T-helper 2 cell treated with Interferon-gamma antibody and Interleukin-4, amounts not matched to agents 5 μg/mL and 100 μg/mL, for 36 hours (primary cell): ENCODE data around the gene CALHM3.
"Not testable (repeated sequence)": the region's sequence is repeated elsewhere in the genome, so short reads cannot be mapped to it uniquely, and the experiment has no call there.

Source experiments
- DNase-seq: peaks from one replicate; pipeline ENCODE4 v3.0.0; 2021; ENCODE audit warnings: low spot score
- H3K27ac Mint-ChIP-seq: one replicate; pipeline ENCODE4 v1.8.0; 2021; ENCODE audit warnings: mild to moderate bottlenecking, mixed read lengths
- H3K27me3 Mint-ChIP-seq: one replicate; pipeline ENCODE4 v1.8.0; 2021; ENCODE audit warnings: low read depth, mixed read lengths
- H3K36me3 Mint-ChIP-seq: one replicate; pipeline ENCODE4 v1.8.0; 2021; ENCODE audit warnings: low read depth, mixed read lengths
- H3K4me1 Mint-ChIP-seq: one replicate; pipeline ENCODE4 v1.8.0; 2021; ENCODE audit warnings: low read depth, mixed read lengths
- H3K4me3 Mint-ChIP-seq: one replicate; pipeline ENCODE4 v1.8.0; 2022; ENCODE audit warnings: mild to moderate bottlenecking, moderate library complexity, mixed read lengths
- H3K9me3 Mint-ChIP-seq: one replicate; pipeline ENCODE4 v1.8.0; 2021; ENCODE audit warnings: mixed read lengths

The CALHM3 gene

DNA sequence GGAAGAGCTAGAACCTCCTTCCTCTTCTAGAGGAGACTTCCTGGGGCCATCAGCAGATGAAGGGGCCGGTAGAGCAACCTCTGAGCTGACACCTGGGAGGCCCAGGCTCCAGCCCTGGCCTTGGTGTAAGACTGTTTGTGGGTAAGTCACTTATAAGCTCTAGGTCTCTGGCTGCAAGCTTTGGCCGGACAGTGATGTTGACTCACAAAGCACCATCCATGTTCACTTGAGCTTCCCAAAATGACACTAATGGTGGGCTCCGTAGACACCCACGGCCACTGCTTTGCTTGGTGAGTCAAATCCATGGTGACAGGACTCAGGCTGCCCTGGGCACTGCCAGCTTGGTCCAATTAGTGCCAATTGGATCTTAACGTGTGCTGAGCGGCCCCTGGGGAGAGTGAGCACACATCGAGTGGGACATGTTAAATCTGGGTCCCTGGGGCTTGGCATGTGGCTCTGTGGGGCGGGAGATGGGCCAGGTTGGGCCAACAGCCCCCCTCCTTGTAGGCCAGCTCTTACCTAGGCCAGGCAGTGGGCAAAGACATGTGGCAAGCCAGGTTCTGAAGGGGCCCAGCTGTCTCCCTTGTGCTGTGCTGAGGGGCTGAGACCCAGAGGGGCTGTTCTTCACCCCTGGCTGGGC lies 31.1 kb upstream of the CALHM3 start:
- Mint-ChIP-seq H3K36me3 (no peaks in the 10 kb centered on the region), H3K9me3 (no peaks in the 10 kb centered on the region), H3K27me3 (peaks cover 32% of the 10 kb centered on the region), H3K4me1 (peaks cover under 1% of the 10 kb centered on the region), H3K27ac (no peak overlapping the region), H3K4me3 (no peak overlapping the region)
- no peak for DNase-seq

DNA sequence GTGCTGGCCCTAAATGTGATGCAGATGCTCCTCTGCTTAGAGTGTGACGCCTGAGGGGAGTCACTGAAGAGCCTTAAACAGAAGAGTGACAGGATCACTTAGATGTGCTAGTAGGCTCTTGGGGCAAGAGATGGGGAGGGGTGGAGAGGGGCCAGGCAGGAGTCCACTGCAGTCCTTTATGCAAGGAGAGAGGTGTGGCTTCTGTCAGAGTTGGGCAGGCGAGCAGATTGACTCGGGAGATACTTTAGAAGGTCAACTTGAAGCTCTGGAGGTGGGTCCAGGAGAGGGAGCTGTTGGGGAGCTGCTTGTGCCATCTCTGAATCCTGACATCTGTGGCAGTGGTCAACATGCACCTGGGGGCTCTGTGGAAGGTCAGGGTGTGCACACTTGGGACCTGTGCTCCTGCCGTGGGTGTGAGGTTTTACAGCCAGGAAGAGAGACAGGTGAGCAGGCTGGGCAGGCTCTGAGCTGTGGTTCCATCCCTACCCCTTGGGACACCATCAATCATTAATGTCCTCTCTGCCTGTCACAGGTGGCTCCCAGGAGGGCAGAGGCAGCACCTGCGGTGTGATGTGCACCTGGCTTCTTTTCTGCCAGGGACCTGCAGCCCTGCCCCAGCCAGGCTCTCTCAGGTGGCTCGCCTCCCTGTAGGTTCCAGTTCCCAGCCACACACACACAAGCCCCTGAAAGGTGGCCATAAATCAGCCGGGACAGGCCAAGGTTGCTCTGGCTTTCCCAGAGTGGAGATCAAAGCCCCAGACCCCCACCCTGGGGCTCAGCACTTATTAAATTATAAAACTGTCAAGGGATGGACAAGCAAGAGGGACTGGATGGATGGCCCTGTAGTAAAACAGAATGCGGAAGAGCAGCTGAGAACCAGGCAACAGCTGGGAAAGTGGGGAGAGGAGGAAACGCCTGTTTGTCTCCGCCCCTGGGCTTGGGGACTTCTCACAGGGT lies 28.5 kb upstream of the CALHM3 start:
- H3K27ac Mint-ChIP-seq = no peak overlapping the region
- H3K4me1 Mint-ChIP-seq = peaks cover 12% of the 10 kb centered on the region
- H3K27me3 Mint-ChIP-seq = peaks cover 42% of the 10 kb centered on the region
- DNase-seq = no peak
- no peak overlapping the region for H3K4me3 Mint-ChIP-seq
- H3K36me3 Mint-ChIP-seq = no peaks in the 10 kb centered on the region
- H3K9me3 Mint-ChIP-seq = no peaks in the 10 kb centered on the region

DNA sequence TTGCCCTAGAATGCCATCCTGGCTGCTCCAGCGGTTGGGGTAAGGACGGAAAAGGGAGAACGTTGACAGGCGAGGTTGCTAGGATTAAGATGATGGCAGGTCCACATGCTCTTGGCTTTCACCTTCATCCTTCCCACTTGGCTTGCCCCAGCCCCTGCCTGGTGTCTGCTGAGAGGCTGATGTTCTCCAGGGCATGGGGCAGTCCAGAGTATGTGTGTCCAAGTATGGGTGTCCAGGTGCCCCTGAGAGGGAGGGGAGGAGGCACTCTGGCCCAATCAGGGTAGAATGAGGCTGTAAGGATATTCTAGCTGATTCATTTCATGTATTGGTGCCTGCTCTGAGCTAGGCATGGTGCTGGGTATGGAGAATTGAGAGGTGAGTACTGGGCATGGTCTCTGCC lies 27.0 kb upstream of the CALHM3 start:
- no peaks in the 10 kb centered on the region for H3K36me3 Mint-ChIP-seq
- H3K4me1 Mint-ChIP-seq = peaks cover 14% of the 10 kb centered on the region
- H3K4me3 Mint-ChIP-seq = no peak overlapping the region
- H3K27me3 Mint-ChIP-seq = peaks cover 45% of the 10 kb centered on the region
- no peaks in the 10 kb centered on the region for H3K9me3 Mint-ChIP-seq
- no peak overlapping the region for H3K27ac Mint-ChIP-seq
- DNase-seq = no peak

DNA sequence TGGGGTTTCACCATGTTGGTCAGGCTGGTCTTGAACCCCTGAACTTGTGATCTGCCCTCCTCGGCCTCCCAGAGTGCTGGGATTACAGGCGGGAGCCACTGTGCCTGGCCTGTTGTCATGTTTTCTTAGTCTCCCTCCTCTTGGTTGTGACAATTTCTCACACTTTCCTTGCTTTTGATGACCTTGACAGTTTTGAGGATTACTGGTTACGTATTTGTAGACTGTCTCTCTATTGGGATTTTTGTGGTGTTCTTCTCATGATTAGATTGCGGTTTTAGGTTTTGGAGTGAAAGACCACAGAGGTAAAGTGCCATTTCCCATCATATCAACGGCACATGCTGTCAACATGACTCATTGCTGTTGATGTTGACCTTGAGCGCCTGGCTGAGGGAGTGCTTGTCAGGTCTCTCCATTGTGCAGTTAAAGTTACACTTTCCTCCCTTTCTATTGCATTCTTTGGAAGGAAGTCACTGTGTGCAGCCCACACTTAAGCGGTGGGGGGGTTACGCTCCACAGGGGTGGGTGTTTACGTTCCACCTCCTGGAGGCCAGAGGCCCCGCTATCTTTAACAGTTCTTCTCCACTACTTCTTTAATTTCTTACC lies 25.2 kb upstream of the CALHM3 start:
- Mint-ChIP-seq H3K36me3 (no peaks in the 10 kb centered on the region), H3K9me3 (no peaks in the 10 kb centered on the region), H3K4me1 (peaks cover 22% of the 10 kb centered on the region), H3K27ac (peak overlapping the region; percentile 60), H3K4me3 (peak overlapping the region; percentile 14), H3K27me3 (peaks cover 57% of the 10 kb centered on the region)
- peak; percentile 75 for DNase-seq

DNA sequence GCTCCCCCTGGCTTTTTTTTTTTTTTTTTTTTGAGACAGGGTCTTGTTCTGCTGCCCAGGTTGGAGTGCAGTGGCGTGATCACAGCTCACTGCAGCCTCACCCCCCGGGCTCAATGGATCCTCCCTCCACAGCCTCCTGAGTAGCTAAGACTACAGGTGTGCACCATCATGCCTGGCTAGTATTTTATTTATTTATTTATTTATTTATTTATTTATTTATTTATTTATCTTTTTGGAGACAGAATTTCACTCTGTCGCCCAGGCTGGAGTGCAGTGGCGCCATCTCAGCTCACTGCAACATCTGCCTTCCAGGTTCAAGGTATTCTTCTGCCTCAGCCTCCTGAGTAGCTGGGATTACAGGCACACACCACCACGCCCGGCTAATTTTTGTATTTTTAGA lies 24.7 kb upstream of the CALHM3 start:
- not testable (repeated sequence) for H3K4me3 Mint-ChIP-seq, H3K27ac Mint-ChIP-seq, DNase-seq, H3K9me3 Mint-ChIP-seq, H3K36me3 Mint-ChIP-seq
- Mint-ChIP-seq H3K4me1 (peaks cover 22% of the 10 kb centered on the region), H3K27me3 (peaks cover 62% of the 10 kb centered on the region)

DNA sequence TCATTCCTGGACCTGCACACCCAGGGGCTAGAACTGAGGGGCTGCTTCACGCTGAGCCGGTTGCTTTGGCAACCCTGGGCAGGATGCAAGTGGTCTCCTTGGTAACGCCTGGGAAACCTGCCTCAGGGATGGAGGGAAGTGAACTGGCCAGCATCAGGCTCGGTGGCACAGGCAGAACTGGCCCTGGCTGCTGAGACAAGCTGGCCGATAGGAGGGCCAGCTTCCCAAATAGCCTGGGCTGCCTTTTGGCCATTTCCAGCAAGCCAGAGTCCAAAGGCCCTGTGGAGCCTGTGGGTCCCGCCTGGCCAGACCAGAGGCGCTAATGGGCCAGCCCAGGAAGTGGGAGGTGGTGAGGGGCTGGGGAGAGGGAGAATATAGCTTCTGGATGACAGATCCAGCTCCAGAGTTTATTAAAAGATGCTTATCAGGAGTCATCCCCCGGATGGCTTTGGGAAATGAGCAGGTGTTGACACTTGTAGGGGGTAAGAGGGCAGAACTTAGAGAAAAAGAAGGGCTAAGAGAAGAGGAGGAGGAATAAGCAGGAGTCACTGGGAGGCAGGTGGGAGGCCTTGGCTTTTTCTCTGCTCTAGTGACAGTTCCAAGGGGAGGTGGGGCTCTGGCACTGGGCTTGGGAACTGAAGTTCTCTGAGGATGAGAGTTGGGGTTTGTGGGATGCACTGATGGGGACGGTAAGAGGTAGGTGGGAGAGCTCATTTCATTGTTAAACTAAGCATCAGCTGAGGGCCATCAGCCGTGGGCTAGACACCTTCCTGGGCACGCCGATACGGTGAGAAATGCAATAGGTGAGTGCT lies 24.0 kb upstream of the CALHM3 start:
- H3K9me3 Mint-ChIP-seq = no peaks in the 10 kb centered on the region
- peaks cover 22% of the 10 kb centered on the region for H3K4me1 Mint-ChIP-seq
- no peak for DNase-seq
- H3K4me3 Mint-ChIP-seq = no peak overlapping the region
- no peak overlapping the region for H3K27ac Mint-ChIP-seq
- H3K27me3 Mint-ChIP-seq = peaks cover 60% of the 10 kb centered on the region
- no peaks in the 10 kb centered on the region for H3K36me3 Mint-ChIP-seq

DNA sequence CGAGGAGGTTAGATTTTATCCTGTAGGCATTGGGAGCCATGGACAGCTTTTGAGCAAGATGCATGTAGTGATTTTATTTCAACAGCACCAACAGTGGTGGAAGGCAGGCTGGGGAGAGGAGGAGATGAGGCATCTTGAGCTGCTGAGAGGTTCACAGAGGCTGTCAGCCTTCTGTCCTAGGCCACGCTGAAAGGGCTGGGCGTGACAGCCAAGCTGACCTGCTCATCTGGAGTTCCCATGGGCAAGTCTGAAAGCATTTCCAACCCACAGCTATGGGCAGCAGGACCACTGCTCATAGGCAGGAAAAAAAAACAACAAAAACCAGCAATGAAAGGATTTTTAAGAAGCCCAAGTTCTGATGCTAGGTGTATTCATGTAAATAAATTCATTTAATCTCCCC lies 22.1 kb upstream of the CALHM3 start:
- Mint-ChIP-seq H3K9me3 (no peaks in the 10 kb centered on the region), H3K36me3 (no peaks in the 10 kb centered on the region), H3K4me1 (peaks cover 22% of the 10 kb centered on the region), H3K27me3 (peaks cover 65% of the 10 kb centered on the region), H3K27ac (no peak overlapping the region), H3K4me3 (no peak overlapping the region)
- DNase-seq = no peak

DNA sequence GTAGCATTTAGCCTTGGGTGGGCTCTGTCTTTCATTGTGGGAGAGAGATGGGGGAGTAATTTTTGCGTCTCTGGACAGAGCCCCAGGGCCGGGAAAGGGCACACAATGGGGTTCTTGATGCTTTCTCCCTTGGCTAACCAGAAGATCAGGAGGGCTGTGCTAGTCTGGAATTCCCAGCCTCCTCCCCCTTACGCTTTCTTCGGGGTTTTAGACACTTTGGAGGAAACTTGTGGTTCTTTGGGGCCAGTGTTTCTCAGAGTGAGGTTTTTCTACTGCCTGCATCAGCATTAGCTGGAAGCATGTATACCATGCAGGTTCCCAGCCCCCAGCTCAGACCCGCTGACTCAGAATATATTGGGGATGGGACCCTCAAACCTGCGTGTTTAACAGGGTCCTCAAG lies 21.4 kb upstream of the CALHM3 start:
- no peak for DNase-seq
- Mint-ChIP-seq H3K9me3 (no peaks in the 10 kb centered on the region), H3K27me3 (peaks cover 65% of the 10 kb centered on the region), H3K4me3 (no peak overlapping the region), H3K4me1 (peaks cover 22% of the 10 kb centered on the region), H3K36me3 (no peaks in the 10 kb centered on the region), H3K27ac (no peak overlapping the region)

DNA sequence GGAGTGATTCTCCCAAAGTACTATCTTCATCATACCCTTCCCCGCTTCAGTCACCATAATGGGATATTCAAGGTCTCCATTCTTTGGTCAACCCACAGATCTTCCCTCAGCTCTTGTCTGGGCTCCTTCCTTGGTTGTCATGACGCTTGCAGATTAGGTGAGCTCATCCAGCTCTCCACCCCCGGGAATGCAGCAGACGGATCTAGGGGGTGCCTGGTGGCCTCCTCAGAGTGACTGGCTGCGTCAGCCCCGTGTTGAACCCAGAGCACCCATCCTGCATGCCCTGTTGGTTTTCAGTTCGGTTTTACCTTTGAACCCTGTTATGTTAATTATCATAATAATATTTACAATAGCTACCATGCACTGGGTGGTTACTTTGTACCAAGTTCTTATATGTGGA lies 20.8 kb upstream of the CALHM3 start:
- Mint-ChIP-seq H3K9me3 (no peaks in the 10 kb centered on the region), H3K4me3 (no peak overlapping the region), H3K27ac (no peak overlapping the region), H3K4me1 (peaks cover 22% of the 10 kb centered on the region), H3K36me3 (no peaks in the 10 kb centered on the region), H3K27me3 (peaks cover 71% of the 10 kb centered on the region)
- no peak for DNase-seq

DNA sequence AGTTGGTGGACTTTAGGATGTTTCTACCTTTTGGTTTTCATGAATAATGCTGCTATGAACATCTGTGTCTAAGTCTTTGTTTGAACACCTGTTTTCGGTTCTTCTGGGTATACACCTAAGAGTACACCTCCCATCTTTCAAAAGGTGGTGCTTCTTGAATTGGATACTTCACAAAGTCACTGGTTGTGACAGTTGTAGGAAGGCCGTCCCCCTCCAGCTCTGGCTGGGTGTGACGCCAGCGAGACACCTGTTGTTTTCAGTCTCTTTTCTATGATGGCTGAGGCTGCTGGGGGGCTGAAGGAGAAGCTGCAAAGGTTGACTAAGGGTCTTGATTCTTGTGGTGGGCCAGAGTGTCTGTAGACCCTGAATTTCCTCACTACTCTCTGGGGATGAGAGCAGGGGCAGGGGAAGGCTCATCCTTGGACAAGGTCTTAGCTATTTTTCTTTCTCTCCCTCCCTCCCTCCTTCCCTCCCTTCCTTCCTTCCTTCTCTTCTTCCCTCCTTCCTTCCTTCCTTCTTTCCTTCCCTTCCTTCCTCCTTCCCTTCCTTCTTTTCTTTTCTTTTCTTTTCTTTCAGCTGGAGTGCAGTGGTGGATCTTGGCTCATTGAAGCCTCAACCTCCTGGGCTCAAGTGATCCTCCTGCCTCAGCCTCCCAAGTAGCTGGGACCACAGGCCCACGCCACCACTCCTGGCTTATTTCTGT lies 20.0 kb upstream of the CALHM3 start:
- H3K9me3 Mint-ChIP-seq = no peaks in the 10 kb centered on the region
- H3K27ac Mint-ChIP-seq = no peak overlapping the region
- peaks cover 18% of the 10 kb centered on the region for H3K4me1 Mint-ChIP-seq
- no peak for DNase-seq
- no peak overlapping the region for H3K4me3 Mint-ChIP-seq
- no peaks in the 10 kb centered on the region for H3K36me3 Mint-ChIP-seq
- peaks cover 75% of the 10 kb centered on the region for H3K27me3 Mint-ChIP-seq

DNA sequence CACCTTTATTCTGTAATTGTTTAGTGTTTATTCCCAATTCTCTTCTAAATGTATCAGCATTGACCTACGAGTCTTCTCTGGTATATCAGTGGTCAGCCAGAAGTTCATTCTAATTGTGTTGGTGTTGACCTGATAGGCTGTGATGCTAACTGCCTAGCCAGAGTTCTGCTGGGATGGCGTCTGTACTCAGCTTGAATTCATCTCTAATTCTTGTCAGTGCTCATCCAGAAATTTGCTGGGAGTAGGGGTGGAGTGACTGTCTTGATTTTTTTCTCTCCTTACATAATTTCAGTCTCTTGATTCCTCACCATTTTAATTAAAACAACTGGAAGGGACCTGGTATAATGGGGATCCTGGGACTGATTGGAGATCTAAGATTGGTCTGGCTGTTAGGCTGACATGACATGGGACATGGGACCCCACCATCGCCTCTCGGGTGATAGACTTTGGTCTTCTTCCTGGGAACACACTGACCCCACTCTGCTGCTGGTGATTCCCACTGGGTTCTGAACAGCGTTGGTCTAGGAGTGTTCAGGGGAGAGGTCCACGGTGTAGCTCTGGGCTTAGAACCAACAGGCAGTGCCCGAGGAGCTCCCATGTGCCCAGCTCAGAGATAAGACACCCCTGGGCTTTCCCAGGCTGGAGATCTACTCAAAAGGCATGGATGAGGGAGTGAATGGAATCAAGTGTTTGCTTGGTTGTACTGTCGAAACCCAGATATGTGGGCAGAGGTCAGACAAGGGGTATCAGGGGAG lies 18.3 kb upstream of the CALHM3 start:
- H3K27me3 Mint-ChIP-seq = peaks cover 78% of the 10 kb centered on the region
- DNase-seq = no peak
- H3K27ac Mint-ChIP-seq = no peak overlapping the region
- H3K4me1 Mint-ChIP-seq = peaks cover 19% of the 10 kb centered on the region
- H3K4me3 Mint-ChIP-seq = no peak overlapping the region
- H3K36me3 Mint-ChIP-seq = no peaks in the 10 kb centered on the region
- H3K9me3 Mint-ChIP-seq = no peaks in the 10 kb centered on the region

DNA sequence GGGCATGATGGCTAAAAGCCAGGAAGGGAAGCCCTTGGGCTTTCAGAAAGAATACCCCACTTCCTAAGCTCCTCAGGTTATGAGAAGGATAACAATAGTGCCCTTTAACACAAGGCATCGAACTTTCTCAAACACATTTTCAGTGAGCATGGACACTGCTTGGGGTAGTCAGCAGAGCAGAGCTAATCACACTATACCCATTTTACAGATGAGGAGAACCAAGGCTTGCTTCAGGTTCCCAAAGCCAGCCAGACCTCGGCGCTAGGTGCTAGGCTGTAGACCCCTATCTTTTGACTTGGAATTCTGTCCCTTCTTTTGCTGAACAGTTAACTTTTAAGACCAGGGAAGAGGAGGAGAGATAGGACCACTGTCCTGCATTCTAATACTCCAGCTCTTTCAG lies 16.3 kb upstream of the CALHM3 start:
- peaks cover 73% of the 10 kb centered on the region for H3K27me3 Mint-ChIP-seq
- peaks cover 9% of the 10 kb centered on the region for H3K4me1 Mint-ChIP-seq
- H3K4me3 Mint-ChIP-seq = peak overlapping the region; percentile 60
- no peak overlapping the region for H3K27ac Mint-ChIP-seq
- H3K9me3 Mint-ChIP-seq = no peaks in the 10 kb centered on the region
- DNase-seq = no peak
- no peaks in the 10 kb centered on the region for H3K36me3 Mint-ChIP-seq
